ENCODE data around the gene CDC42BPA.
"Not testable (repeated sequence)": the region's sequence is repeated elsewhere in the genome, so short reads cannot be mapped to it uniquely, and the experiment has no call there.

DNA sequence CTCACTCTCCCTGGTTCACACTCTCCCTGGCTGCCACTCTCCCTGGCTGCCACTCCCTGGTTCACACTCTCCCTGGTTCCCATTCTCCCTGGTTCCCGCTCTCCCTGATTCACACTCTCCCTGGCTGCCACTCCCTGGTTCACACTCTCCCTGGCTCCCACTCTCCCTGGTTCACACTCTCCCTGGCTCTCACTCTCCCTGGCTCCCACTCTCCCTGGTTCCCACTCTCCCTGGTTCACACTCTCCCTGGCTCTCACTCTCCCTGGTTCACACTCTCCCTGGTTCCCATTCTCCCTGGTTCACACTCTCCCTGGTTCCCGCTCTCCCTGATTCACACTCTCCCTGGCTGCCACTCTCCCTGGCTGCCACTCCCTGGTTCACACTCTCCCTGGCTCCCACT is 362.4 kb downstream of the CDC42BPA start:
- TF ChIP-seq, protein P1, sequence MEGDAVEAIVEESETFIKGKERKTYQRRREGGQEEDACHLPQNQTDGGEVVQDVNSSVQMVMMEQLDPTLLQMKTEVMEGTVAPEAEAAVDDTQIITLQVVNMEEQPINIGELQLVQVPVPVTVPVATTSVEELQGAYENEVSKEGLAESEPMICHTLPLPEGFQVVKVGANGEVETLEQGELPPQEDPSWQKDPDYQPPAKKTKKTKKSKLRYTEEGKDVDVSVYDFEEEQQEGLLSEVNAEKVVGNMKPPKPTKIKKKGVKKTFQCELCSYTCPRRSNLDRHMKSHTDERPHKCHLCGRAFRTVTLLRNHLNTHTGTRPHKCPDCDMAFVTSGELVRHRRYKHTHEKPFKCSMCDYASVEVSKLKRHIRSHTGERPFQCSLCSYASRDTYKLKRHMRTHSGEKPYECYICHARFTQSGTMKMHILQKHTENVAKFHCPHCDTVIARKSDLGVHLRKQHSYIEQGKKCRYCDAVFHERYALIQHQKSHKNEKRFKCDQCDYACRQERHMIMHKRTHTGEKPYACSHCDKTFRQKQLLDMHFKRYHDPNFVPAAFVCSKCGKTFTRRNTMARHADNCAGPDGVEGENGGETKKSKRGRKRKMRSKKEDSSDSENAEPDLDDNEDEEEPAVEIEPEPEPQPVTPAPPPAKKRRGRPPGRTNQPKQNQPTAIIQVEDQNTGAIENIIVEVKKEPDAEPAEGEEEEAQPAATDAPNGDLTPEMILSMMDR (IDR thresholded peaks at IDR 0.05) = not testable (repeated sequence)
- not testable (repeated sequence) for TF ChIP-seq POLR2A (IDR thresholded peaks at IDR 0.05)
